K562 (cell line): ENCODE data around the gene CALU. TPM values are rescaled to one million over a fixed set of nuclear protein-coding genes. Genes with fewer than 3 reads are reported as not detected.
A peak's percentile ranks its signal among the peaks of the same experiment; 100 is the strongest.

ENCODE experiments used
- C11orf30 ChIP-seq: fragments of 450-650 bp; IDR thresholded peaks from 2 replicates; pipeline ENCODE4 v1.6.1; 2016; ENCODE audit warnings: low read depth, mild to moderate bottlenecking
- CBX1 ChIP-seq: sonication (generic); IDR thresholded peaks from 2 replicates; pipeline ENCODE4 v1.6.1; 2016; ENCODE audit warnings: antibody characterized with exemption, low read depth, mild to moderate bottlenecking
- ETV1 ChIP-seq: fragments of 450-650 bp; conservative IDR thresholded peaks from 2 replicates; pipeline ENCODE4 v1.6.1; 2016; ENCODE audit warnings: missing genetic modification characterization, control low read depth, low read depth, missing compliant biosample characterization
- ETV5 ChIP-seq: sonication (generic); formaldehyde crosslinking; IDR thresholded peaks from 2 replicates; pipeline ENCODE4 v1.4.0; 2020; ENCODE audit warnings: low read depth, mild to moderate bottlenecking, missing genetic modification reagents
- ETV6 ChIP-seq, 3 experiments: fragments of 150-350 bp in 1 of 3; sonication (generic) in 1 of 3; formaldehyde crosslinking in 1 of 3; IDR thresholded peaks; 2 replicates each; pipeline versions ENCODE4 v1.6.1 to v1.8.0; 2014 to 2022; ENCODE audit warnings: borderline replicate concordance in 2 of 3, low read depth in 2 of 3, antibody characterized with exemption in 1 of 3, low read length in 1 of 3, mild to moderate bottlenecking in 1 of 3, missing genetic modification reagents in 1 of 3
- HMGN3 ChIP-seq: IDR thresholded peaks from 2 replicates; pipeline ENCODE4 v1.6.1; 2011; ENCODE audit warnings: borderline replicate concordance, low read depth, mild to moderate bottlenecking, mixed read lengths, low read length; ENCODE audit not compliant: insufficient read length; ENCODE audit errors: extremely low read depth
- ILK ChIP-seq: fragments of 450-650 bp; IDR thresholded peaks from 2 replicates; pipeline ENCODE4 v1.6.1; 2016; ENCODE audit warnings: missing genetic modification characterization, low read depth, mild to moderate bottlenecking, missing compliant biosample characterization, moderate library complexity, borderline replicate concordance
- JUND ChIP-seq, 2 experiments: IDR thresholded peaks; 2 replicates in 1 of 2; 3 replicates in 1 of 2; pipeline ENCODE4 v1.6.1; 2011; ENCODE audit warnings: borderline replicate concordance in 2 of 2, low read depth in 2 of 2, low read length in 2 of 2, improper control_type of control experiment in 1 of 2, missing biosample characterization in 1 of 2, missing genetic modification characterization in 1 of 2, missing genetic modification reagents in 1 of 2
- KDM4B ChIP-seq, 2 experiments: fragments of 450-650 bp in 1 of 2; sonication (generic) in 1 of 2; IDR thresholded peaks; 2 replicates each; pipeline ENCODE4 v1.6.1; 2016 to 2017; ENCODE audit warnings: borderline replicate concordance in 2 of 2, antibody characterized with exemption in 1 of 2, low read depth in 1 of 2, mild to moderate bottlenecking in 1 of 2
- MAFG ChIP-seq: fragments of 450-650 bp; conservative IDR thresholded peaks from 2 replicates; pipeline ENCODE4 v1.6.1; 2016; ENCODE audit warnings: missing genetic modification characterization, missing compliant biosample characterization
- NFXL1 ChIP-seq: fragments of 450-650 bp; formaldehyde crosslinking; IDR thresholded peaks from 2 replicates; pipeline ENCODE4 v1.4.0; 2021; ENCODE audit warnings: mild to moderate bottlenecking
- POLR2AphosphoS5 ChIP-seq: IDR thresholded peaks from 2 replicates; pipeline ENCODE4 v1.6.1; 2011; ENCODE audit warnings: mild to moderate bottlenecking, low read depth, low read length, moderate library complexity; ENCODE audit not compliant: control insufficient read depth, insufficient read depth
- RFX7 ChIP-seq: fragments of 250-450 bp; sonication (Bioruptor Pico); IDR thresholded peaks from 2 replicates; pipeline ENCODE4 v1.5.1; 2021; ENCODE audit warnings: mild to moderate bottlenecking
- SAFB ChIP-seq: fragments of 200-400 bp; formaldehyde crosslinking; IDR thresholded peaks from 2 replicates; pipeline ENCODE4 v1.6.1; 2017; ENCODE audit warnings: low read depth, low read length, borderline replicate concordance
- SP2 ChIP-seq: IDR thresholded peaks from 2 replicates; pipeline ENCODE4 v1.6.1; 2011; ENCODE audit warnings: mild to moderate bottlenecking, low read depth, low read length, moderate library complexity; ENCODE audit not compliant: poor library complexity, severe bottlenecking; ENCODE audit errors: extremely low read depth
- TRIM24 ChIP-seq, 2 experiments: fragments of 450-650 bp; IDR thresholded peaks; 2 replicates each; pipeline ENCODE4 v1.6.1; 2016
- ZNF23 ChIP-seq: fragments of 250-450 bp; sonication (Bioruptor Pico); IDR thresholded peaks from 2 replicates; pipeline ENCODE4 v1.4.0; 2020; ENCODE audit warnings: mild to moderate bottlenecking
- ZNF277 ChIP-seq: fragments of 250-450 bp; sonication (Bioruptor Pico); IDR thresholded peaks from 2 replicates; pipeline ENCODE4 v1.8.0; 2022; ENCODE audit warnings: inconsistent platforms, mild to moderate bottlenecking, moderate library complexity, borderline replicate concordance
- ZNF282 ChIP-seq: sonication (generic); formaldehyde crosslinking; IDR thresholded peaks from 2 replicates; pipeline ENCODE4 v1.8.1; 2023; ENCODE audit warnings: missing genetic modification reagents
- polyA plus RNA-seq, 8 experiments: library from polyadenylated mRNA; depleted of rRNA in 4 of 8; stranded (reverse) in 5 of 8; unstranded in 3 of 8; fragments of >200 nt; fragmentation: Nextera tagmentation in 2 of 8; fragmentation: Illumina TruSeq in 1 of 8; extraction: Ambion mirVana in 2 of 8; extraction: Trizol in 1 of 8; gene quantifications; 2 replicates each; pipeline versions ENCODE4 v1.2.1 to v1.2.3, GENCODE V29; 2011 to 2014; ENCODE audit warnings: inconsistent platforms in 1 of 8, missing spikeins in 1 of 8
- total RNA-seq, 7 experiments: library from RNA; depleted of rRNA in 6 of 7; stranded (reverse); fragments of >200 nt in 6 of 7; fragmentation: Illumina TruSeq in 2 of 7; extraction: Trizol in 2 of 7; gene quantifications; 2 replicates each; pipeline versions ENCODE4 v1.2.1 to v1.2.3, GENCODE V29; 2011 to 2021; ENCODE audit warnings: low replicate concordance in 1 of 7
- TF ChIP-seq, protein P1 (sequence below): fragments of 450-650 bp; formaldehyde crosslinking; IDR thresholded peaks from 2 replicates; pipeline ENCODE4 v1.4.0; 2022; ENCODE audit warnings: mild to moderate bottlenecking, moderate library complexity
- TF ChIP-seq, protein P2 (sequence below): fragments of 450-650 bp; IDR thresholded peaks from 2 replicates; pipeline ENCODE4 v1.6.1; 2016; ENCODE audit warnings: borderline replicate concordance

The CALU gene
- total and polyA plus RNA-seq, 9 of the 15 experiments (the other 6 are each of a cell fraction or from before 2014, with no cell fraction given) = 166 to 286 (median 215) TPM

DNA sequence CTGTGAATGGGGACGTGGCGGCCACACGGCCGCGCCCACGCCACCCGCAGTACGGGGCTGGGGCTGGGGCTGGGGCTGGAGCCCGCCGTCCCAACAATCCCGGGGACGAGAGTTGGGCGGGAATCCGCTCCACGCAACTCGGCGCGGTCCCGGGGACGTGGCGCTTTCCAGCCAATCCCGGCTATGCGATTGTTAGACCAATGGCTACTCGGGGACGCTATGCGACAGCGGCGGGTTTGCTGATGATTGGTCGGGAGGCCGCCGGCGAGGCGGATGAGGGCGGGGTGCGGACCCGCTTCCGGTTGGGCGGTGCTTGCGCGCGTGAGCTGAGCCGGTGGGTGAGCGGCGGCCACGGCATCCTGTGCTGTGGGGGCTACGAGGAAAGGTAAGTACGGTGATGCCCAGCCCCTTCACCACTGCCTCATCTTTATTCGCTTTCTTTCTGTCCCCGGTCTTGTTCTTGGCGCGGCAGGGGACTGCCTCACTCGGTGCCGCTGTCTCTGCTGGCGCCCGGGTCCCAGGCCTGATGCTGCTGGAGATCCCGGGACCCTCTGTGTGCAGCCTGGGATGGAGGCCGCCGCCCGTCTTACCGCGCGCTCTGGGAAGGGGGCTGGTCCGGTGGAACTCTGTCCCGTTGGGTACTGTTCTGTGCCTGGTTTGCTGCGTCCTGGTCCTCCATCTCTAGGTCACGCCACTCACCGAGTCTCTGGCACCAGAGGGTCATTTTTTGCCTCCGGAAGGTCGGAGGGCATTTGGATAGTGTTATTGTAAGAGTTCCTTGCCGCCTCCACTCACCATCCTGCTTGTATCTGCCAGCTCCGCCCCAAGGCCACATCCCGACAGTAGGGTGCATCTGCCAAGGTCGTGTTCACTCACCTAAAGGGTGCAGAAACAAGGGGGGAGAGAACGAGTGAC is at the start of gene CALU (continued):
- TF ChIP-seq, protein P1, sequence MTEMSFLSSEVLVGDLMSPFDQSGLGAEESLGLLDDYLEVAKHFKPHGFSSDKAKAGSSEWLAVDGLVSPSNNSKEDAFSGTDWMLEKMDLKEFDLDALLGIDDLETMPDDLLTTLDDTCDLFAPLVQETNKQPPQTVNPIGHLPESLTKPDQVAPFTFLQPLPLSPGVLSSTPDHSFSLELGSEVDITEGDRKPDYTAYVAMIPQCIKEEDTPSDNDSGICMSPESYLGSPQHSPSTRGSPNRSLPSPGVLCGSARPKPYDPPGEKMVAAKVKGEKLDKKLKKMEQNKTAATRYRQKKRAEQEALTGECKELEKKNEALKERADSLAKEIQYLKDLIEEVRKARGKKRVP = no peak; the same call in 1 of the 2 replicates
- TF ChIP-seq KDM4B (IDR thresholded peaks at IDR 0.05; ENCODE audit: borderline replicate concordance in 2 of 2, low read depth in 1 of 2) (peak in 1 of 2 experiments; percentile 82; a peak in 1 of 4 replicates), C11orf30 (peak; percentile 87), RFX7 (CRISPR knock-in tag) (no peak), SP2 (peak; percentile 80), ETV5 (CRISPR knock-in tag) (peak; percentile 81; the same call in 1 of the 2 replicates), ILK (tag) (no peak), HMGN3 (peak; percentile 99), JUND (IDR thresholded peaks at IDR 0.05; ENCODE audit: borderline replicate concordance, low read depth, low read length) (peak; percentile 26), JUND (tag; IDR thresholded peaks at IDR 0.05; ENCODE audit: borderline replicate concordance, low read depth, low read length) (peak; percentile 66; the same call in 1 of the 3 replicates), ETV1 (peak; percentile 86), ZNF282 (CRISPR knock-in tag) (peak; percentile 53; the same call in 1 of the 2 replicates), ZNF23 (CRISPR knock-in tag) (no peak), ZNF277 (CRISPR knock-in tag) (no peak), MAFG (tag) (no peak), TRIM24 (IDR thresholded peaks at IDR 0.05) (peak in 1 of 2 experiments; percentile 83; a peak in 2 of 4 replicates), CBX1 (no peak), ETV6 (IDR thresholded peaks at IDR 0.05; ENCODE audit: borderline replicate concordance in 1 of 2, low read depth in 2 of 2, low read length in 1 of 2) (no peak; a peak in 1 of 4 replicates), ETV6 (CRISPR knock-in tag; IDR thresholded peaks at IDR 0.05; ENCODE audit: borderline replicate concordance) (0 out of 2 replicates have a peak, but pooled peaks have one; percentile 48), SAFB (peak; percentile 89), POLR2AphosphoS5 (peak; percentile 88), NFXL1 (CRISPR knock-in tag) (no peak)
- TF ChIP-seq, protein P2, sequence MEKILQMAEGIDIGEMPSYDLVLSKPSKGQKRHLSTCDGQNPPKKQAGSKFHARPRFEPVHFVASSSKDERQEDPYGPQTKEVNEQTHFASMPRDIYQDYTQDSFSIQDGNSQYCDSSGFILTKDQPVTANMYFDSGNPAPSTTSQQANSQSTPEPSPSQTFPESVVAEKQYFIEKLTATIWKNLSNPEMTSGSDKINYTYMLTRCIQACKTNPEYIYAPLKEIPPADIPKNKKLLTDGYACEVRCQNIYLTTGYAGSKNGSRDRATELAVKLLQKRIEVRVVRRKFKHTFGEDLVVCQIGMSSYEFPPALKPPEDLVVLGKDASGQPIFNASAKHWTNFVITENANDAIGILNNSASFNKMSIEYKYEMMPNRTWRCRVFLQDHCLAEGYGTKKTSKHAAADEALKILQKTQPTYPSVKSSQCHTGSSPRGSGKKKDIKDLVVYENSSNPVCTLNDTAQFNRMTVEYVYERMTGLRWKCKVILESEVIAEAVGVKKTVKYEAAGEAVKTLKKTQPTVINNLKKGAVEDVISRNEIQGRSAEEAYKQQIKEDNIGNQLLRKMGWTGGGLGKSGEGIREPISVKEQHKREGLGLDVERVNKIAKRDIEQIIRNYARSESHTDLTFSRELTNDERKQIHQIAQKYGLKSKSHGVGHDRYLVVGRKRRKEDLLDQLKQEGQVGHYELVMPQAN = peak; percentile 90
